Bone marrow (tissue), 2 donors: ENCODE results near the gene PDSS2.
"Not testable (repeated sequence)": the region's sequence is repeated elsewhere in the genome, so short reads cannot be mapped to it uniquely, and the experiment has no call there.

Source experiments
- DNase-seq, 2 donors: peaks; one replicate each; lab custom pipeline; 2025; lab: John Stamatoyannopoulos, UW

The PDSS2 gene

GRCh38 chr6:107319906-107320530 lies 139.3 kb downstream of the PDSS2 start:
- DNase-seq: no peak

DNA sequence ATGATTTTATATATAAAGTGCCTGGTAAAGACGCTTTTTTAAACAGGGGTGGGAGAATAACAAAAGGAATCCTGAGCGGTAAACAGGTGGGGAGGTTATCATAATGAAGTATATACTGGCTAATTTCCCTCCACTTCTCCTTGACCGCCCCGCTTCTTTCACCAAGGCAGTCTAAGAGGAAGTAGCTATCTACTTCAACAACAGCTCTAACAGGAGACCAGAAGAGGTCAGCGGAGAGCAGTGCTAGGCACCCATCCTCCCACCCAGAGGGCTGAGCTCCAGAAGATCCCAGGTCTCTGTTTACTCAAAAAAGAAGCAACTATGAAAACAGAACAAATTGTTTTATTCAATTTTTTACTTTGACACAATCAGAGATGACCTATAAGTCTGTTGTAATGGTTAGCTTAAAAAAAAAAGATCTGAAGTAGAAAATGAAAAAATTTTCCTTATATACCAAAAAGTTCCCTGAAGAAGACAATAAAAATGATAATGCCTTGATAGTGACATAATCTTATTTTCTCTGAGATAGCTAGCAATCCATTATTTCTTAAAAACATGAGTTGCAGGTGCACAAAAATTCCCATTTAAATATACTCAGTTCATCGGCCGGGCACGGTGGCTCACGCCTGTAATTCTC lies 141.1 kb downstream of the PDSS2 start:
- DNase-seq: peak in 1 of 2 donors; percentile 39

GRCh38 chr6:107315114-107315513 lies 144.2 kb downstream of the PDSS2 start:
- DNase-seq: no peak

GRCh38 chr6:107314531-107314939 lies 144.8 kb downstream of the PDSS2 start:
- DNase-seq: no peak

- no peak for DNase-seq
Observed at GRCh38 chr6:107313776-107314175, 145.6 kb downstream of the PDSS2 start.

- no peak for DNase-seq
Observed at GRCh38 chr6:107310362-107310761, 149.0 kb downstream of the PDSS2 start.

GRCh38 chr6:107308677-107309076 lies 150.7 kb downstream of the PDSS2 start:
- no peak for DNase-seq

DNA sequence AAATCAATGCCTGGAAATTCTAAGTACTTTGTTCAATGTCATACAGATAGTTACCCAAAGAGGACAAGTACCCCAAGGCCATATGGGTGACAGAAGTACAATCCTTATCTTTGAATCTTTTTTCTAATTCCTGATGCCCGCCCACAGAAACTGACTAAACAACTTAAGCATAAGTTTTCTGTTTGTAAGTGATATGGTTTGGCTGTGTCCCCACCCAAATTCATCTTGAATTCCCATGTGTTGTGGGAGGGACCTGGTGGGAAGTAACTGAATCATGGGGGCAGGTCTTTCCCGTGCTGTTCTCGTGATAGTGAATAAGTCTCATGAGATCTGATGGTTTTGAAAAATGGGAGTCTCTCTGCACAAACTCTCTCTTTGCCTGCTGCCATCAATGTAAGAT lies 153.4 kb downstream of the PDSS2 start:
- DNase-seq: not testable (repeated sequence)

DNA sequence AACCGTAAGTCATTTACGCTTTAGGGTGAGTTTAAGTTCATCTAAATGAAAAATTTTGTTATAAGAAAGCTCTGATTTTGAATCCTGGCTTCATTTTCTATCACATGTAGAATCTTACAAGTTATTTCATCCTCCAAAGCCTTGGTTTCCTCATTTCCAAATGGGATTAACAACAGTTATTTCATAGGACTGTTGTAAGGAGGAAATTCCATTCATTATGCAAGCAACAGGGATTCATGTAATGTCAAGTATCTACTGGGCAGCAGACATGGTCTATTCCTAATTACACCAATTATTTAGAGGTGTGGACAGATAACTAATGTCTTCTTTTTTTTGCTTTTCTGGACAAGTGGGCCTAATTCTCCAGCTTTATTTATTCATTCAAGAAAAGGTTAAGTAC lies 154.0 kb downstream of the PDSS2 start:
- DNase-seq: no peak

GRCh38 chr6:107304421-107305025 lies 154.8 kb downstream of the PDSS2 start:
- no peak for DNase-seq

GRCh38 chr6:107293350-107293749 lies 166.0 kb downstream of the PDSS2 start:
- DNase-seq: no peak

GRCh38 chr6:107292715-107293271 lies 166.6 kb downstream of the PDSS2 start:
- DNase-seq: no peak

- no peak for DNase-seq
Observed at GRCh38 chr6:107290491-107290890, 168.9 kb downstream of the PDSS2 start.

DNA sequence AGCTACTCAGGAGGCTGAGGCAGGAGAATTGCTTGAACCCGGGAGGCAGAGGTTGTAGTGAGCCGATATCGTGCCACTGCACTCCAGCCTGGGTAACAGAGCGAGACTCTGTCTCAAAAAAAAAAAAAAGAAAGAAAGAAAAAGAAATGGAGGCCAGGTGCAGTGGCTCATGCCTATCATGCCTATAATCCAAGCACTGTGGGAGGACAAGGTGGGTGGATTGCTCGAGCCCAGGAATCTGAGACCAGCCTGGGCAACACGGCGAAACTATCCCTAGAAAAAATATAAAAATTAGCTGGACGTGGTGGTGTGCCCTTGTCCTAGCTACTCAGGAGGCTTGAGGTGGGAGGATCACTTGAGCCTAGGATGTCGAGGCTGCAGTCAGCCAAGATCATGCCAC lies 170.1 kb downstream of the PDSS2 start:
- DNase-seq: not testable (repeated sequence)

DNA sequence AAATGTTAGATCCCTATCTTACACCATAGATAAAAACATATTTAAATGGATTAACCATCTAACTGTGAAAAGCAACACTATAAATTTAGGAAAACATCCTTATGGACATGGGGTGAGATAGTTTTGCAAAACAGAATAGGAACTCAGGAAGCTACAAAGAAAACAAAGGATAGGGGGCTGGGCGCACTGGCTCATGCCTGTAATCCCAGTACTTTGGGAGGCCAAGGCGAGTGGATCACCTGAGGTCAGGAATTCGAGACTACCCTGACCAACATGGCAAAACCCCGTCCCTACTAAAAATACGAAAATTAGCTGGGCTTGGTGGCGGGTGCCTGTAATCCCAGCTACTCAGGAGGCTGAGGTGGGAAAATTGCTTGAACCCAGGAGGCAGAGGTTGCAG lies 173.7 kb downstream of the PDSS2 start:
- DNase-seq: not testable (repeated sequence)

- DNase-seq: no peak
Observed at GRCh38 chr6:107284805-107285204, 174.6 kb downstream of the PDSS2 start.

GRCh38 chr6:107280791-107281190 lies 178.6 kb downstream of the PDSS2 start:
- DNase-seq: no peak

DNA sequence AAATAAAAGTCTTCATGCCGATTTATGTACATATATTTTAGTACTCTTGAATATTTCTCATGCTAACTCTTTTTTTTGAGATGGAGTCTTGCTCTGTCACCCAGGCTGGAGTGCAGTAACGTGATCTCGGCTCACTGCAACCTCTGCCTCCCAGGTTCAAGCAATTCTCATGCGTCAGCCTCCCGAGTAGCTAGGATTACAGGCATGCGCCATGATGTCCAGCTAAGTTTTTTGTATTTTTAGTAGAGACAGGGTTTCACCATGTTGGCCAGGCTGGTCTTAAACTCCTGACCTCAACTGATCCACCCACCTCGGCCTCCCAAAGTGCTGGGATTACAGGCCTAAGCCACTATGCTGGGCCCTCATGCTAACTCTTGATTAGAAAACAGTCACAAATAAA lies 179.4 kb downstream of the PDSS2 start:
- DNase-seq: not testable (repeated sequence)

DNA sequence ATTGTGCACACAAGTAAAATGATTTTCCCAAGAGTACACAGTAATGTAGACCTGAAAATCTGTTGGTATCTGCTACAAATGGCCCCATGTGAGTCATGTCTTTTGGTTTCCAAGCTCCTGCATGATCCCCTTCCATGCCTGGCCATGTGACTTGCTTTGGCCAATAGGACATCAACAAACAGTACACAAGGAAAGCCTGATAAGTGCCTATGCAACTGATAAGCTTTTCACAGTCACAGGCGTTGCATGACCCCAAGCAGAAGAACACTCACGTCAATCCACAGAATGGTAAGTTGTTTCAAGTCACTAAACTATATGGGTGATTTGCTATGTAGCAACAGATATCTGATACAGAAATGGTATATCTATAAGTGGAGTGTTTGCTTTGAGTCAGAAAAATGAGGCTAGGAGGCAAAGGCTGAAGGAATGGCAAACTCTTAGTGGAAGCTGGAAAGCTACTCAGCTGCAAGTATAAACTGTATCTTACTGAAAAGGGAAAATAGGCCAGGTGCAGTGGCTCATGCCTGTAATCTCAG lies 184.0 kb downstream of the PDSS2 start:
- no peak for DNase-seq

DNA sequence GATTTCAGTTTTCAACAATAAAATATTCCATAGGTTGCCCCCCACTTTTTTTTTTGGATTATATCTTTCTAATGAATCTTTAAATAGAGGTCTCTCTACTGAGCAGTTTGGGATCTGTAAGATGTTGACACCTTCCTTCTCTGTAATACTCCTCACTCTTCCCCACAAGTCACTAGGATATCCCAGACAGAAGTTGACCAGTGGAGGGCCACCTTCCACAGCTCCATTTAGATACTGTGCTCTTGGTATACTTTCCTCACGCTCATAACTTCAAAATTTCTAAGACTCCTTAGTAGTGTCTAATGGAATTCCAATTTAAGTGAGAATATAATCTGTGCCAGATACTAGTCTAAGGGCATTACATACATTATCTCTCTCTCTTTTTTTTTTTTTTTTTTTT lies 185.1 kb downstream of the PDSS2 start:
- DNase-seq: no peak

- DNase-seq: no peak
Observed at GRCh38 chr6:107272246-107272645, 187.1 kb downstream of the PDSS2 start.

DNA sequence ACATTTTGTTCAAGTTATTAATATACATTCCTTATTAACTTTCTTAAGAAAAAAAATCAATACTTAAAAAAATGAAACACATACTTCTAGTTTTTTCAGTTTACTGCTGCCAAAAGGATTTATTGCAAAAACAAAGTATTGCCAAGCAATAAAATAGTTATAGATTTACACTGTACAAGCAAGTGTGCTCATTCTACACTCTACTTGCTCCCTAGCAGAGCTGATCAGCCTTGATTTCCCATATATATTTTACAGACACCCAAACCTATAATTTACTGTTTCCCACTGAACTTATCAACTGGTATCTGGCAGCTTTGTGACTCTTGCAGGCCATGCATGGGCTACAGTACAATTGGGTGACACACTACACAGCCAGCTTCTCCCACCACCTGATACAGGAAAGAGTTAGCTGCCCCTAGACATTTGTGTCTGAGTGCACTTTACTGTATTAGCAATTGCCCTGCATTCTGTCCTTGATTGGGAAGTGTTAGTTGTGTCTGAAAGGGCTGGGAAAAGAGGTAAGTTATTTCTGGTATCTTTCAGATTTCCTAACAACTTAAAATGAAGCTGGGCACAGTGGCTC lies 188.1 kb downstream of the PDSS2 start:
- no peak for DNase-seq

GRCh38 chr6:107267634-107268033 lies 191.7 kb downstream of the PDSS2 start:
- no peak for DNase-seq
